ENCODE data around the gene IFNG. TPM values are rescaled to one million over a fixed set of nuclear protein-coding genes. Genes with fewer than 3 reads are reported as not detected.

The IFNG gene
- polyA plus RNA-seq, 2 donors = not detected

- Histone ChIP-seq H3K27me3 (ENCODE audit: control insufficient read depth in 1 of 2, insufficient read depth in 2 of 2, low read length in 2 of 2) (no peaks in the 10 kb centered on the region), H3K4me1 (ENCODE audit: control insufficient read depth in 2 of 2, insufficient read depth in 2 of 2, low read length in 1 of 2) (peaks cover 0 to 2% of the 10 kb centered on the region in 2 donors), H3K4me3 (ENCODE audit: low read depth in 1 of 2, low read length in 2 of 2) (no peak overlapping the region), H3K36me3 (ENCODE audit: control insufficient read depth in 2 of 2, insufficient read depth in 2 of 2, low read length in 1 of 2) (no peaks in the 10 kb centered on the region), H3K27ac (ENCODE audit: low read depth in 2 of 2, low read length in 1 of 2) (no peak overlapping the region), H3K9me3 (ENCODE audit: control insufficient read depth in 2 of 2, insufficient read depth in 1 of 2, low read depth in 1 of 2, low read length in 1 of 2) (no peaks in the 10 kb centered on the region)
- WGBS, 2 donors = 58 to 78% methylated on average over 1 of the region's 1 CpG
These were observed 49.9 kb downstream of the IFNG start for GRCh38 chr12:68109444-68110217.

GRCh38 chr12:68109001-68109400 is 50.5 kb downstream of the IFNG start:
- Histone ChIP-seq H3K27ac (ENCODE audit: low read depth in 2 of 2, low read length in 1 of 2) (no peak overlapping the region), H3K4me3 (ENCODE audit: low read depth in 1 of 2, low read length in 2 of 2) (no peak overlapping the region), H3K9me3 (ENCODE audit: control insufficient read depth in 2 of 2, insufficient read depth in 1 of 2, low read depth in 1 of 2, low read length in 1 of 2) (no peaks in the 10 kb centered on the region), H3K4me1 (ENCODE audit: control insufficient read depth in 2 of 2, insufficient read depth in 2 of 2, low read length in 1 of 2) (peaks cover 0 to 2% of the 10 kb centered on the region in 2 donors), H3K27me3 (ENCODE audit: control insufficient read depth in 1 of 2, insufficient read depth in 2 of 2, low read length in 2 of 2) (no peaks in the 10 kb centered on the region), H3K36me3 (ENCODE audit: control insufficient read depth in 2 of 2, insufficient read depth in 2 of 2, low read length in 1 of 2) (no peaks in the 10 kb centered on the region)

GRCh38 chr12:68106660-68107059 is 52.9 kb downstream of the IFNG start:
- Histone ChIP-seq H3K4me1 (ENCODE audit: control insufficient read depth in 2 of 2, insufficient read depth in 2 of 2, low read length in 1 of 2) (peaks cover 2% of the 10 kb centered on the region in 2 donors), H3K27me3 (ENCODE audit: control insufficient read depth in 1 of 2, insufficient read depth in 2 of 2, low read length in 2 of 2) (no peaks in the 10 kb centered on the region), H3K4me3 (ENCODE audit: low read depth in 1 of 2, low read length in 2 of 2) (no peak overlapping the region), H3K36me3 (ENCODE audit: control insufficient read depth in 2 of 2, insufficient read depth in 2 of 2, low read length in 1 of 2) (no peaks in the 10 kb centered on the region), H3K9me3 (ENCODE audit: control insufficient read depth in 2 of 2, insufficient read depth in 1 of 2, low read depth in 1 of 2, low read length in 1 of 2) (no peaks in the 10 kb centered on the region), H3K27ac (ENCODE audit: low read depth in 2 of 2, low read length in 1 of 2) (no peak overlapping the region)
- WGBS, 2 donors = 70 to 81% methylated on average over 1 of the region's 1 CpG

- Histone ChIP-seq H3K4me3 (ENCODE audit: low read depth in 1 of 2, low read length in 2 of 2) (no peak overlapping the region), H3K36me3 (ENCODE audit: control insufficient read depth in 2 of 2, insufficient read depth in 2 of 2, low read length in 1 of 2) (no peaks in the 10 kb centered on the region), H3K27me3 (ENCODE audit: control insufficient read depth in 1 of 2, insufficient read depth in 2 of 2, low read length in 2 of 2) (no peaks in the 10 kb centered on the region), H3K4me1 (ENCODE audit: control insufficient read depth in 2 of 2, insufficient read depth in 2 of 2, low read length in 1 of 2) (peaks cover 2% of the 10 kb centered on the region in 2 donors), H3K27ac (ENCODE audit: low read depth in 2 of 2, low read length in 1 of 2) (no peak overlapping the region), H3K9me3 (ENCODE audit: control insufficient read depth in 2 of 2, insufficient read depth in 1 of 2, low read depth in 1 of 2, low read length in 1 of 2) (no peaks in the 10 kb centered on the region)
- WGBS, 2 donors = 67 to 81% methylated on average over 5 of the region's 5 CpGs
These were observed 53.4 kb downstream of the IFNG start for GRCh38 chr12:68106160-68106559.

Other genes starting within 250 kb of the IFNG start
- not detected for gene IFNG-AS1, start 170.3 kb downstream of the IFNG start, polyA plus RNA-seq
- gene IL26, start 66.1 kb upstream of the IFNG start, polyA plus RNA-seq = under 1 TPM in 1 of 2 donors, not detected in 1; 0.06 TPM
- under 1 TPM in 1 of 2 donors, not detected in 1; 0.36 TPM for gene IL22, start 93.9 kb upstream of the IFNG start, polyA plus RNA-seq
- 1 to 10 TPM; 4.8 to 8.2 TPM for gene MDM1, start 172.6 kb upstream of the IFNG start, polyA plus RNA-seq